Measurements from ENCODE around the gene CTCFL. TPM values are rescaled to one million over a fixed set of nuclear protein-coding genes. Genes with fewer than 3 reads are reported as not detected.

The CTCFL gene
- total and polyA plus RNA-seq, 3 donors from 2014 or later = 19.8 to 33.9 (median 24.8) TPM

DNA sequence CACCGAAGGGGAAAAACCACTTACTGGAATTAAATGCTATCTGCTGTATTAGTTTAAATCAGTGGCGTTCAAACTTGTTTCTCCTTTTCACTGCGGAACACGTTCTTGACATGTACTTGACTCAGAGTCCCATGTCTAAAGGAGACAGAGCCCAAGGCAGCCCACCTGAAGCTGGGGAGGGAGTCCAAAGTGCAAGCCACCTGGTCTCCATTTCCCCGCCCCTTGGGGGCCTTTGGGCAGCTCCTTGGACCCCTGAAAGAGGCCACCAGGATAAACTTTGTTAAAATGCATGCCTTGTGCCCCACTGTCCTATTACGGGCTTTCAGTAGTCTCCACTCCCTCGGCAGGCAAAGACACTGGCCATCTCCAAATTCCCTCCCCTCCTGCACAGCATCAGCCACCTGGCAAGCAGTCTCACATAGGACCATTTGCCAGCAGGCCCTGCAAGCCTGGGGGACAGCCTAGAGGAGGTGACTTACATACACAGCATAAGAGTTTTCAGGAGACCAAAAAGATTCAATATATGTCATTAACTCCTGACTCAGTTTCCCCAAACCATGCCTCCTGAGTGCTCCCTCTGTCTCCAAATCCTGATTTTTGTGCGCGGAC lies 42.6 kb upstream of the CTCFL start:
- Histone ChIP-seq H3K27ac (no peak overlapping the region), H3K4me1 (no peaks in the 10 kb centered on the region), H3K36me3 (ENCODE audit: low read depth, missing control alignments) (no peaks in the 10 kb centered on the region), H3K9me3 (no peaks in the 10 kb centered on the region), H3K4me3 (no peak overlapping the region), H3K27me3 (no peaks in the 10 kb centered on the region)
- intact Hi-C loops (cut with DNase I; ENCODE audit: low total_unique reads) = no loop called here
- no peak for TF ChIP-seq POLR2A (IDR thresholded peaks at IDR 0.05)
- TF ChIP-seq, protein P1, sequence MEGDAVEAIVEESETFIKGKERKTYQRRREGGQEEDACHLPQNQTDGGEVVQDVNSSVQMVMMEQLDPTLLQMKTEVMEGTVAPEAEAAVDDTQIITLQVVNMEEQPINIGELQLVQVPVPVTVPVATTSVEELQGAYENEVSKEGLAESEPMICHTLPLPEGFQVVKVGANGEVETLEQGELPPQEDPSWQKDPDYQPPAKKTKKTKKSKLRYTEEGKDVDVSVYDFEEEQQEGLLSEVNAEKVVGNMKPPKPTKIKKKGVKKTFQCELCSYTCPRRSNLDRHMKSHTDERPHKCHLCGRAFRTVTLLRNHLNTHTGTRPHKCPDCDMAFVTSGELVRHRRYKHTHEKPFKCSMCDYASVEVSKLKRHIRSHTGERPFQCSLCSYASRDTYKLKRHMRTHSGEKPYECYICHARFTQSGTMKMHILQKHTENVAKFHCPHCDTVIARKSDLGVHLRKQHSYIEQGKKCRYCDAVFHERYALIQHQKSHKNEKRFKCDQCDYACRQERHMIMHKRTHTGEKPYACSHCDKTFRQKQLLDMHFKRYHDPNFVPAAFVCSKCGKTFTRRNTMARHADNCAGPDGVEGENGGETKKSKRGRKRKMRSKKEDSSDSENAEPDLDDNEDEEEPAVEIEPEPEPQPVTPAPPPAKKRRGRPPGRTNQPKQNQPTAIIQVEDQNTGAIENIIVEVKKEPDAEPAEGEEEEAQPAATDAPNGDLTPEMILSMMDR (IDR thresholded peaks at IDR 0.05) = no peak
- DNase-seq = no peak
- WGBS, 2 donors = 86 to 88% methylated on average over 8 to 9 of the region's 9 CpGs

DNA sequence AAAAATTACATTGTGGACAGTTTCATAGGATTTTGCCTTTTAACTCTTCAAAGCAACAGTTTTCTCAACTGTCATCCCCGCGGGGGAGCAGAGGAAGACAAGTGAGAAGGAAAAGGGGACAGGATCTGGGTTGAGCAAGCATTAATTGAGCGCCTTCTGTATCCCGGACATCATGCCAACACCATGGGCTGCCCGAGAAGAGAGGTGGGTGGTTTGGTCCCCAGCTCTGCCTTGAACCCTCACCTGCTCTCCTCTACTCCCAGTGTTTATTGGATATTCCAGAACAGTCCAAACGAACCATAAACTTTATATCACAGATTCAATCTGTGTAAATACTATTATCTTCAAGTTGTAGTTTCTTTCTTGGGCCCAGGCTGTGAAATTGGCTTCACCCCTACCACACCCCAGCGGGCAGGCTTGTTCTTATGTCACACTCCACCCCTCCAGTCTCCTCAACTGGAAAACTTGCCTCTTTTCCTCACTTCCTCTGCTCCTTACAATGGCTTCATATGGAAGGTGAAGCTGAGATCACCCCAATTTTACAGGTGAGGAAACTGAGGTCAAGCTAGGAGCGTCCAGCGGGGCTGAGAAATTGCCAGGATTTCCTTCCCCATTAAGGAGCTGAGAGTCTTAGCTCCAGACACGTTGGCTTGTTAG lies 42.0 kb upstream of the CTCFL start:
- H3K27ac ChIP-seq = no peak overlapping the region
- H3K4me3 ChIP-seq = no peak overlapping the region
- no peaks in the 10 kb centered on the region for H3K9me3 ChIP-seq
- 81 to 83% methylated on average over 10 of the region's 10 CpGs for WGBS, 2 donors
- TF ChIP-seq, protein P1 (IDR thresholded peaks at IDR 0.05) = no peak
- TF ChIP-seq POLR2A (IDR thresholded peaks at IDR 0.05) = no peak
- DNase-seq = no peak
- intact Hi-C loops (cut with DNase I; ENCODE audit: low total_unique reads) = no loop called here
- no peaks in the 10 kb centered on the region for H3K27me3 ChIP-seq
- no peaks in the 10 kb centered on the region for H3K36me3 ChIP-seq (ENCODE audit: low read depth, missing control alignments)
- H3K4me1 ChIP-seq = no peaks in the 10 kb centered on the region

DNA sequence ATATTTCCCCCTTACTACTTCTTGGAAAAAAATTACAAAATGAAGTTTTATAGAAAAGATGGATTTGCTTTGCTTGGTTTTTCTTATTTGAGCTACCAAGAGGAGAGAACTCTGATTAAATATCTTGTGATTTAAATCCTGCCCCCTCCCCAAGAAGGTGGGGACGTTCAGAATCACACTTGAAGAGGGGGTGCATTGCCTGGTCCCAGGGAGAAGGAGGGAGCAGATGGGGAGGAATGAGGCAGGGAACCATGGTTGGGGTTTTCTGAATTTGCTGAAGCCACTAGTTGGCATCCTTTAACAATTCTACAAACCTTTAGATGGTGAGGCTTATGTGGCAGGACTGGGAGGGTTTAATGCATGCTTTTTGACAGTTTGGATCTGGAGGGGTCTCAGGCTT lies 41.5 kb upstream of the CTCFL start:
- Histone ChIP-seq H3K4me1 (no peaks in the 10 kb centered on the region), H3K9me3 (no peaks in the 10 kb centered on the region), H3K4me3 (no peak overlapping the region), H3K27me3 (no peaks in the 10 kb centered on the region), H3K27ac (no peak overlapping the region), H3K36me3 (ENCODE audit: low read depth, missing control alignments) (no peaks in the 10 kb centered on the region)
- WGBS, 2 donors = 32 to 52% methylated on average over 1 of the region's 1 CpG
- intact Hi-C loops (cut with DNase I; ENCODE audit: low total_unique reads) = no loop called here
- TF ChIP-seq, protein P1 (IDR thresholded peaks at IDR 0.05) = no peak
- no peak for TF ChIP-seq POLR2A (IDR thresholded peaks at IDR 0.05)
- DNase-seq = no peak

DNA sequence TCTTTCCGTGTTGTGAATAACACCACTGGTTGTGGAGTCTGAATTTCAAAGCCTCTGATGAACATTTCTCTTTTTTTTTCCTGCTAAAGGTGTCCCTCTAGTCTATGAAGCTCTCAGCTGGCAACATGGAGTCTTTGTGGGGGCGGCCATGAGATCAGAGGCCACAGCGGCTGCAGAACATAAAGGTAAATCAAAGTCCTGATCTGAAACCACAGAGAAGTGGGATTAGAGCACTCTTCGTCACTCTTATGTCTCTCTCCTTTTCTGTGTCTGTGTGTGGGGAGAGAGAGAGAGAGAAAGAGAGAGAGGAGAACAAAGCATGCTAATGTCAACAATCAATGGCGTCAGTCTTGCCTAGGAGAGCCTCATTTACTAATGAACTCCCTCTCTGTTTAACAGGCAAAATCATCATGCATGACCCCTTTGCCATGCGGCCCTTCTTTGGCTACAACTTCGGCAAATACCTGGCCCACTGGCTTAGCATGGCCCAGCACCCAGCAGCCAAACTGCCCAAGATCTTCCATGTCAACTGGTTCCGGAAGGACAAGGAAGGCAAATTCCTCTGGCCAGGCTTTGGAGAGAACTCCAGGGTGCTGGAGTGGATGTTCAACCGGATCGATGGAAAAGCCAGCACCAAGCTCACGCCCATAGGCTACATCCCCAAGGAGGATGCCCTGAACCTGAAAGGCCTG lies 40.2 kb upstream of the CTCFL start:
- intact Hi-C loops (cut with DNase I; ENCODE audit: low total_unique reads) = no loop called here
- no peaks in the 10 kb centered on the region for H3K36me3 ChIP-seq (ENCODE audit: low read depth, missing control alignments)

More for the DNA sequence above, 40.2 kb upstream of the CTCFL start:
- Histone ChIP-seq H3K27me3 (no peaks in the 10 kb centered on the region), H3K9me3 (no peaks in the 10 kb centered on the region), H3K27ac (no peak overlapping the region), H3K4me1 (peaks cover 6% of the 10 kb centered on the region), H3K4me3 (no peak overlapping the region)
- TF ChIP-seq, protein P1 (IDR thresholded peaks at IDR 0.05) = no peak
- no peak for TF ChIP-seq POLR2A (IDR thresholded peaks at IDR 0.05)
- 91% methylated on average over 10 to 11 of the region's 11 CpGs for WGBS, 2 donors
- DNase-seq = no peak
